ENCODE data around the gene GPR35.

- no peak for TF ChIP-seq CTCF (IDR thresholded peaks at IDR 0.05 in 2 of 3, conservative IDR thresholded peaks at IDR 0.05 in 1 of 3; ENCODE audit: control insufficient read depth in 2 of 3, extremely low read depth in 1 of 3, insufficient read depth in 1 of 3, low read depth in 3 of 3, low read length in 3 of 3)
- no peak for TF ChIP-seq ZBED1 (IDR thresholded peaks at IDR 0.05; ENCODE audit: borderline replicate concordance)
These were observed 14.3 kb downstream of the GPR35 start for GRCh38 chr2:240639566-240639965.

Data from GM12878 (cell line).